ENCODE results near the gene FHIT. TPM values are rescaled to one million over a fixed set of nuclear protein-coding genes. Genes with fewer than 3 reads are reported as not detected.

FHIT gene
- total RNA-seq, 1 donor from 2014 or later: 11.5 TPM

GRCh38 chr3:59994732-59995304 lies 1256.4 kb downstream of the FHIT start:
- Histone ChIP-seq H3K27me3 (ENCODE audit: control insufficient read depth, insufficient read depth, low read length) (no peaks in the 10 kb centered on the region), H3K4me3 (ENCODE audit: low read depth, low read length) (no peak overlapping the region), H3K36me3 (ENCODE audit: control insufficient read depth, insufficient read depth, low read length) (no peaks in the 10 kb centered on the region)
- no peak for TF ChIP-seq CTCF (IDR thresholded peaks at IDR 0.05; ENCODE audit: insufficient read depth, low read length, poor library complexity, severe bottlenecking)
- no peak for DNase-seq (ENCODE audit: low read depth)

DNA sequence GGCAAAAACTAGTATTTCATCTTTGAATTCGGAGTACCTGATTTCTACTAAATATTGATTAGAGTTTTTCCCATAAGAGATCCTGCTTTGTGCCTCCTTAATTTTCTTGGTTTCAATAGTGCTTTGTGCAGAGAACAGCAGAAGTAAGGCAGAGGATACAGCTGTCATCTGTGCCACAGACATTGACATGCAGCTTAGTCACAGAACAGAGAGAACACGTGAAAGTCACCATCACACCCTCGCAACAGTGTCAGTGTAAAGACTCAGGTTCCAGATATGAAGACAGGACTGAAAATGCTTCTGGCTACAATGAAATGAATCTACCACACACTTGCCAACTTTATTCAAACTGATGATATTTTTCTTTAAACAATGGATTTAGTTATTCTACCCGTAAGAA lies 1258.7 kb downstream of the FHIT start:
- Histone ChIP-seq H3K36me3 (ENCODE audit: control insufficient read depth, insufficient read depth, low read length) (no peaks in the 10 kb centered on the region), H3K27me3 (ENCODE audit: control insufficient read depth, insufficient read depth, low read length) (no peaks in the 10 kb centered on the region), H3K4me3 (ENCODE audit: low read depth, low read length) (no peak overlapping the region)
- no peak for TF ChIP-seq CTCF (IDR thresholded peaks at IDR 0.05; ENCODE audit: insufficient read depth, low read length, poor library complexity, severe bottlenecking)
- no peak for DNase-seq (ENCODE audit: low read depth)

- H3K27me3 ChIP-seq (ENCODE audit: control insufficient read depth, insufficient read depth, low read length): no peaks in the 10 kb centered on the region
- no peak overlapping the region for H3K4me3 ChIP-seq (ENCODE audit: low read depth, low read length)
- TF ChIP-seq CTCF (IDR thresholded peaks at IDR 0.05; ENCODE audit: insufficient read depth, low read length, poor library complexity, severe bottlenecking): no peak
- H3K36me3 ChIP-seq (ENCODE audit: control insufficient read depth, insufficient read depth, low read length): no peaks in the 10 kb centered on the region
- no peak for DNase-seq (ENCODE audit: low read depth)
These were observed 1260.3 kb downstream of the FHIT start for GRCh38 chr3:59990915-59991314.

- TF ChIP-seq CTCF (IDR thresholded peaks at IDR 0.05; ENCODE audit: insufficient read depth, low read length, poor library complexity, severe bottlenecking): no peak
- H3K4me3 ChIP-seq (ENCODE audit: low read depth, low read length): no peak overlapping the region
- H3K36me3 ChIP-seq (ENCODE audit: control insufficient read depth, insufficient read depth, low read length): no peaks in the 10 kb centered on the region
- no peaks in the 10 kb centered on the region for H3K27me3 ChIP-seq (ENCODE audit: control insufficient read depth, insufficient read depth, low read length)
- DNase-seq (ENCODE audit: low read depth): no peak
These were observed 1268.7 kb downstream of the FHIT start for GRCh38 chr3:59982510-59982909.

DNA sequence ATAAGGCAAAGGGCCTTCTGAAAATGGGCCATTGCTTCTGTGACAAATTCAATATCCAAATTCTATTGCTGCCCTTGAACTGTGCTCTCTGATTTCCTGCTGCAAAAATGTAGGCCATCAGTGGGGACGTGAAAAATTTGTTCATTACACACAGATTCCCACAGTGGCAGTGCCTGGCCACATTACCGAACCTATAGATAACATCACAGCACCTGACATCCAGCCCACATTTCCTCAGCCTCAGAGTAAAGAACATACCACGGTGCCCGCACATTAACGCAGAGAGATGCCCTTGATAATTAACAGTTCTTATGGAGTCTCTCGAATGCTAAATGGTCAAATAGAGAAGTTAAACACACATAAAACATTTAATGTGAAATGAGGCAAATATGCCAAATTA lies 1269.9 kb downstream of the FHIT start:
- TF ChIP-seq CTCF (IDR thresholded peaks at IDR 0.05; ENCODE audit: insufficient read depth, low read length, poor library complexity, severe bottlenecking): no peak
- no peak for DNase-seq (ENCODE audit: low read depth)
- H3K4me3 ChIP-seq (ENCODE audit: low read depth, low read length): no peak overlapping the region
- H3K27me3 ChIP-seq (ENCODE audit: control insufficient read depth, insufficient read depth, low read length): no peaks in the 10 kb centered on the region
- H3K36me3 ChIP-seq (ENCODE audit: control insufficient read depth, insufficient read depth, low read length): no peaks in the 10 kb centered on the region

- DNase-seq (ENCODE audit: low read depth): no peak
- no peaks in the 10 kb centered on the region for H3K36me3 ChIP-seq (ENCODE audit: control insufficient read depth, insufficient read depth, low read length)
- H3K27me3 ChIP-seq (ENCODE audit: control insufficient read depth, insufficient read depth, low read length): no peaks in the 10 kb centered on the region
- no peak for TF ChIP-seq CTCF (IDR thresholded peaks at IDR 0.05; ENCODE audit: insufficient read depth, low read length, poor library complexity, severe bottlenecking)
- no peak overlapping the region for H3K4me3 ChIP-seq (ENCODE audit: low read depth, low read length)
These were observed 1270.7 kb downstream of the FHIT start for GRCh38 chr3:59980576-59980975.

All from kidney epithelial cell (primary cell).